ENCODE measurements around the gene OTOP3.

DNA sequence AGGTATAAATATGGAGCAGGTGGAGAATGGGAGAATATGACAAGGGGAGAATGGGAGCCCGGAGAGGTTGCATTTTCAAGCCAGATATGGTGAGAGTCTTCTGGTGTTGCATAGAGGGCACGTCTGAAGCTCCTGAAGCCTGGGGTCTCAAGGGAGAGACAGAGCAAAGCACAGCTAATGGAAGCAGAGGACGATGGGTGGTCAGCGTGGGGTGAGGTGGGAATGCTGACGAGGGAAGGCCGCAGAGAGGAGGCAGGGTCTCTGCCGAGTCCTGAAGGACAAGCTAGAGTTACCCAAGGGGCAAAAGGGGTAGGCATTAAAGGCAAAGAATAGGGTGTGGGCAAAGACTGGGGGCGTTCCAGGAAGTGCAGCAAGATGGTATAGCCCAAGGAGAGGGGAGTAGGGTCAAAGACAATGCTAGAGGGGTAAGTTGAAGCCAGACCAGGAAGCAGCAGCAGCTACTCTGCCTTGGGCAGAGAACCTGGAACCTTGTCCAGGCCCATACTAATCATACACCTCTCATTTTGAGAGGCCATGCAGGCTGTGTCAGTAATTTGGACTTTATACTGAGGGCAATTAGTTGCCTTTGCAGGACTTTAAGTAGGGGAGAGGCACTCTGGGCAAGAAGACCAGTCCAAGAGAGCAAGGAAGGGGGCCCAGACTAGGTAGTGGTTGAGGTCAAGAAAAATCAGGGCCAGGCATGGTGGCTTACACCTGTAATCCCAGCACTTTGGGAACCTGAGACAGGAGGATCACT, 2.7 kb downstream of the OTOP3 start:
- TF ChIP-seq GATA2 (IDR thresholded peaks at IDR 0.05; ENCODE audit: low read depth, low read length) = no peak
- TF ChIP-seq GATA3 (IDR thresholded peaks at IDR 0.05; ENCODE audit: low read depth, low read length) = no peak

Data from SH-SY5Y (cell line).